Measurements from ENCODE around the gene LIN54. TPM values are rescaled to one million over a fixed set of nuclear protein-coding genes. Genes with fewer than 3 reads are reported as not detected.

Gene LIN54
- polyA plus RNA-seq, 1 donor, result 8.0 TPM

- DNase-seq (ENCODE audit: low read depth), result no peak
Measured at GRCh38 chr4:82891707-82892466, 118.7 kb downstream of the LIN54 start.

- DNase-seq (ENCODE audit: low read depth), result peak; percentile 74
Measured at GRCh38 chr4:82890901-82891706, 119.5 kb downstream of the LIN54 start, which contains the start of gene SEC31A. Gene SEC31A, minus strand, starts transcription at chr4:82891153. Its CDS starts 9,217 bp downstream, at chr4:82881936.

GRCh38 chr4:82890528-82890900, 120.1 kb downstream of the LIN54 start:
- DNase-seq (ENCODE audit: low read depth), result peak; percentile 22

- DNase-seq (ENCODE audit: low read depth), result no peak
Measured at GRCh38 chr4:82889287-82889686, 121.3 kb downstream of the LIN54 start.

GRCh38 chr4:82886147-82886942, 124.3 kb downstream of the LIN54 start:
- DNase-seq (ENCODE audit: low read depth), result no peak

GRCh38 chr4:82885410-82885809, 125.2 kb downstream of the LIN54 start:
- no peak for DNase-seq (ENCODE audit: low read depth)

Other genes starting within 250 kb of the LIN54 start
- gene SCD5, start 212.0 kb downstream of the LIN54 start, polyA plus RNA-seq (ENCODE audit: insufficient read length), result 10.4 TPM
- 175 TPM for gene SEC31A, start 119.7 kb downstream of the LIN54 start, polyA plus RNA-seq (ENCODE audit: insufficient read length)
- gene THAP9, start 110.1 kb downstream of the LIN54 start, polyA plus RNA-seq (ENCODE audit: insufficient read length), result 8.2 TPM
- 62.7 TPM for gene COPS4, start 24.4 kb upstream of the LIN54 start, polyA plus RNA-seq (ENCODE audit: insufficient read length)
- 1.6 TPM for gene PLAC8, start 103.9 kb upstream of the LIN54 start, polyA plus RNA-seq (ENCODE audit: insufficient read length)

Data from forelimb muscle (tissue), 1 donor.